ENCODE measurements around the gene RADIL. TPM values are rescaled to one million over a fixed set of nuclear protein-coding genes. Genes with fewer than 3 reads are reported as not detected.

RADIL gene
- total RNA-seq, 1 donor from 2014 or later: 2.1 TPM

DNA sequence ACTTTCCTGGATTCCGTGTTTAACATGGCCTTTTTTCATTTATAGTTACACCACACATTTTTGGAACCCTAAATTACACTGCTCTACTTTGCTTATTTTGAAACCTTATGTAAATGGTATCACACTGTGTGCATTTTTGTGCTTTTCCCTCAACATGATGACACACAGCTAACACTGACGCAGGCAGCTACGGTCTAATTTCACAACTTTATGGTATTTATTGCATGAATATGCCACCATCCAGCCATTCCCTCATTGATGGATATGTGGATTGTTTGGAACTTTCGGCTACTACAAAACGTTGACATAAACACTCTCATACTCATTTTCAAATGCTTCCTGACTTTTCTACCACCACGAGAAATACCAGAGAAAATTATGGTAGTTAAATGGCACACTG is 28.6 kb downstream of the RADIL start:
- Mint-ChIP-seq H3K36me3 (ENCODE audit: unreplicated experiment) (peaks cover 2% of the 10 kb centered on the region), H3K27me3 (ENCODE audit: unreplicated experiment) (peaks cover 14% of the 10 kb centered on the region), H3K4me1 (ENCODE audit: unreplicated experiment) (peaks cover 6% of the 10 kb centered on the region), H3K4me3 (ENCODE audit: unreplicated experiment) (no peak overlapping the region), H3K27ac (ENCODE audit: unreplicated experiment) (no peak overlapping the region), H3K9me3 (ENCODE audit: unreplicated experiment) (peaks cover 18% of the 10 kb centered on the region)
- TF ChIP-seq, protein P1, sequence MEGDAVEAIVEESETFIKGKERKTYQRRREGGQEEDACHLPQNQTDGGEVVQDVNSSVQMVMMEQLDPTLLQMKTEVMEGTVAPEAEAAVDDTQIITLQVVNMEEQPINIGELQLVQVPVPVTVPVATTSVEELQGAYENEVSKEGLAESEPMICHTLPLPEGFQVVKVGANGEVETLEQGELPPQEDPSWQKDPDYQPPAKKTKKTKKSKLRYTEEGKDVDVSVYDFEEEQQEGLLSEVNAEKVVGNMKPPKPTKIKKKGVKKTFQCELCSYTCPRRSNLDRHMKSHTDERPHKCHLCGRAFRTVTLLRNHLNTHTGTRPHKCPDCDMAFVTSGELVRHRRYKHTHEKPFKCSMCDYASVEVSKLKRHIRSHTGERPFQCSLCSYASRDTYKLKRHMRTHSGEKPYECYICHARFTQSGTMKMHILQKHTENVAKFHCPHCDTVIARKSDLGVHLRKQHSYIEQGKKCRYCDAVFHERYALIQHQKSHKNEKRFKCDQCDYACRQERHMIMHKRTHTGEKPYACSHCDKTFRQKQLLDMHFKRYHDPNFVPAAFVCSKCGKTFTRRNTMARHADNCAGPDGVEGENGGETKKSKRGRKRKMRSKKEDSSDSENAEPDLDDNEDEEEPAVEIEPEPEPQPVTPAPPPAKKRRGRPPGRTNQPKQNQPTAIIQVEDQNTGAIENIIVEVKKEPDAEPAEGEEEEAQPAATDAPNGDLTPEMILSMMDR (IDR thresholded peaks at IDR 0.05): no peak
- no peak for DNase-seq (ENCODE audit: extremely low spot score, unreplicated experiment)

DNA sequence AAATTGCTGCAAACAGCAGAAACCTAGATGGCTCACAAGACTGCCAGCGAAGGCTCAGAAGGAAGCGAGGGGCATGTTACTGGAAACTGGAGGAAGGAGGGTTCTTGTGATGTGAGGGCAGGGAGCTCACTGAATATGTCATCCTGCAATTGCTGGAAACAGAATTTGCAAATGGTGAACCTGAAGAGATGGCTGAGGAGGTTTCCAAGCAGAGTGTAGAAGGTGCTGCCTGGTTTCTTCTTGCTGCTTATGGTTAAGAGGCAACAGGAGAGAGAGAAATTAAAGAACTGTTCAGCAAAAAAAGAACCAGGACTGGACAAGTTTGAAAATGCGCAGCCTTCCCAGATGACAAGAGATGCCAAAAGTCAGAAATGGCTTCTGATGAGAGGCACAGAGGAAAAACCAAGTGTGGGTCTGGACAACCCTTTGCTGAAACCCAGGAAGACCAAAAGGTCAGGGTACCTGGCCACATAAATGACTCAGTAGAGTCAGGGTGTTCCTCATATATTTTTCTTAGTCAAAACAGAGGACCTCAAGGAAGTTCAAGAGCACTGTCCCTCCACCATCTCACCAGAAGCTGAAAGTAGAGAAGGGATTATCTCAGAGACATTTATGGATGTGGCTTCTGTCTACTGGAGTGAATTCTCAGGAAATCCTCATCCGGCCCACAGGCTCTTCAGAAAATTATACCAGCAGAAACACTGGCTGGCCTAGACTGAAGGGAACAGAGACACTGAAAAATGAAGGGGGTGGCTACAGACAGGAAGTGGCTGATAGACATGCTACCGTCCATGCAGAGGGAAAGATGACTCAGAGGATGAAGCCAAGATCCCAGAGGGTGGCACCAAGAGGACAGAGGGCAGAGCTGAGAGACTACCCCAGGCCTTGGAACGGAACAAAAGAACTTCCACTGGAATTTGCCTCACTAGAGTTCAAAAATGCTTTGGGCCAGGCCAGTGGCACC is 31.8 kb downstream of the RADIL start:
- Mint-ChIP-seq H3K9me3 (ENCODE audit: unreplicated experiment) (peaks cover 12% of the 10 kb centered on the region), H3K36me3 (ENCODE audit: unreplicated experiment) (peaks cover 2% of the 10 kb centered on the region), H3K27ac (ENCODE audit: unreplicated experiment) (no peak overlapping the region), H3K4me3 (ENCODE audit: unreplicated experiment) (no peak overlapping the region), H3K4me1 (ENCODE audit: unreplicated experiment) (peaks cover 9% of the 10 kb centered on the region), H3K27me3 (ENCODE audit: unreplicated experiment) (no peaks in the 10 kb centered on the region)
- DNase-seq (ENCODE audit: extremely low spot score, unreplicated experiment): no peak
- TF ChIP-seq, protein P1 (IDR thresholded peaks at IDR 0.05): no peak

DNA sequence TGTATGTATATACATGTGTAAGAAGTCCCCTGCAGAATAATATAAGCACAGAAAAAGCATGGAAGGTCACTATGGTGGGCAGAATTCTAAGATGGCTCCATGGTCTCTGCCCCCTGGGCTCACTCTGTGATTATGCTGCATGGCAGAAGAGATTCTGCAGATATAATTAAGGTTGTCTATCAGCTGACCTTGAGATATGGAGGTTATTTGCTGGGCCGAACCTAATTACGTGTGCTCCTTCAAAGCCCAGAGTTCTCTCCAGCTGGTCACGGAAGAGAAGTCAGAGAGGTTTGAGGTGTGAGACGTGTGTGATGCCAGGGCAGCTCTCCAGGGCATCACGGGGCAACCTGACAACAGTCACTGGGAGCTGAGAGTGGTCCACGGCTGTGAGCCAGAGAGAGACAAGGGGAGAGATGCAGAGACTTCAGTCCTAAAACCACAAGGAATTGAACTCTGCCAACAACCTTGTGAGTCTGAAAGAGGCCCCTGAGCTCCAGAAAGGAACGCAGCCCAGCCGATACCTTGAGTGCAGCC is 33.2 kb downstream of the RADIL start:
- peaks cover 12% of the 10 kb centered on the region for H3K9me3 Mint-ChIP-seq (ENCODE audit: unreplicated experiment)
- H3K27me3 Mint-ChIP-seq (ENCODE audit: unreplicated experiment): no peaks in the 10 kb centered on the region
- peaks cover 2% of the 10 kb centered on the region for H3K36me3 Mint-ChIP-seq (ENCODE audit: unreplicated experiment)
- TF ChIP-seq, protein P1 (IDR thresholded peaks at IDR 0.05): no peak
- peaks cover 9% of the 10 kb centered on the region for H3K4me1 Mint-ChIP-seq (ENCODE audit: unreplicated experiment)
- no peak for DNase-seq (ENCODE audit: extremely low spot score, unreplicated experiment)
- no peak overlapping the region for H3K27ac Mint-ChIP-seq (ENCODE audit: unreplicated experiment)
- no peak overlapping the region for H3K4me3 Mint-ChIP-seq (ENCODE audit: unreplicated experiment)

DNA sequence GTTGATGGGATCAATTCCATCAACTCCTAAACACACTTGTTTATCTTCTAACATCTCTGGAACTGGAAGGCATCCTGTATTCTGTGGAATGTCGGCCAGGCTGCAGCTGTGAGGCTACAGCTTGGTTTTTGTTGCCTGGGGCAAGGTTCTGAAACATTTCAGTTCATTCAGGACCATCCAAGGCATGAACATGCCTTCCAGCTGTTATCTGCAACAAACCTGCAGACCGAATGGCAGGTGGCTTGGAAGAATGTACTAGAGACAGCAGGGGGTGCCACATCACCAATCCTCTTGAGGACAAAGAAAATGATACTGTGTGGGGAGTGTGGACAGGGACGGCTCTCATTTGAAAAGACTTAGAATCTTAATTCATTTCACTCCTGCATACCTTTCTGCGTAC is 34.1 kb downstream of the RADIL start:
- TF ChIP-seq, protein P1 (IDR thresholded peaks at IDR 0.05): peak; percentile 28
- Mint-ChIP-seq H3K4me3 (ENCODE audit: unreplicated experiment) (no peak overlapping the region), H3K4me1 (ENCODE audit: unreplicated experiment) (peaks cover 9% of the 10 kb centered on the region), H3K27me3 (ENCODE audit: unreplicated experiment) (no peaks in the 10 kb centered on the region), H3K27ac (ENCODE audit: unreplicated experiment) (no peak overlapping the region), H3K36me3 (ENCODE audit: unreplicated experiment) (peaks cover 2% of the 10 kb centered on the region), H3K9me3 (ENCODE audit: unreplicated experiment) (peaks cover 12% of the 10 kb centered on the region)
- no peak for DNase-seq (ENCODE audit: extremely low spot score, unreplicated experiment)

DNA sequence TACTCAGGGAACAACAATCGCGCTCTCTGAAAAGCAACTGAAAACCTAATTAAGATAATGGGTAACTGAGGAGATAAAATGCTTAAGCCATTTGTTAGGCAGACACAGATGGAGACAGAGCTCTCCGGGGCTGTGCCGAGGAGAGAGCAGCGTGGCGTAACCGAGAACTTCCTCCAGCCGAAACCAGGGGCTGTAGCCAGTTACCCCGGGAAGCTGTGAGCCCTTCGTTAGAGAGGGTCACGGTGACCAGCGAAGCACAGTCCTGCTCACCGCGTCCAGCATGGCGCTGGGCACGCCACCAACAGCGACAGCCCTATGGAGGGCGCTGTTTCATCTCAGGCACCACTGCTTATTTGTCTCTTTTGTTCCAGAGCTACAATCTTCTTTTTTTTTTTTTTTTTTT is 37.8 kb downstream of the RADIL start:
- Mint-ChIP-seq H3K27ac (ENCODE audit: unreplicated experiment) (no peak overlapping the region), H3K4me1 (ENCODE audit: unreplicated experiment) (peaks cover 6% of the 10 kb centered on the region), H3K9me3 (ENCODE audit: unreplicated experiment) (no peaks in the 10 kb centered on the region), H3K4me3 (ENCODE audit: unreplicated experiment) (no peak overlapping the region), H3K27me3 (ENCODE audit: unreplicated experiment) (no peaks in the 10 kb centered on the region), H3K36me3 (ENCODE audit: unreplicated experiment) (no peaks in the 10 kb centered on the region)
- no peak for DNase-seq (ENCODE audit: extremely low spot score, unreplicated experiment)
- TF ChIP-seq, protein P1 (IDR thresholded peaks at IDR 0.05): no peak

All from osteocyte (in vitro differentiated cells).